Thyroid gland (tissue), 4 donors: Measurements from ENCODE around the gene HSPA12A. TPM values are rescaled to one million over a fixed set of nuclear protein-coding genes. Genes with fewer than 3 reads are reported as not detected.

Experiments
- DNase-seq, 2 donors: peaks; one replicate each; pipeline ENCODE4 v3.0.0-alpha.2; 2019
- H3K27ac ChIP-seq, 3 donors: fragments of 200-600 bp; sonication (generic); 1 replicate in 2 of 3; 2 replicates in 1 of 3; pipeline ENCODE4 v1.5.1; 2016 to 2019; ENCODE audit warnings: mild to moderate bottlenecking in 1 of 3, moderate library complexity in 1 of 3
- H3K27me3 ChIP-seq: fragments of 200-600 bp; sonication (generic); one replicate; pipeline ENCODE4 v1.5.1; 2019
- H3K36me3 ChIP-seq, 2 donors: fragments of 200-600 bp; sonication (generic); one replicate each; pipeline ENCODE4 v1.5.1; 2016 to 2019
- H3K4me1 ChIP-seq, 2 donors: fragments of 200-600 bp; sonication (generic); one replicate each; pipeline ENCODE4 v1.5.1; 2017 to 2019
- H3K4me3 ChIP-seq, 3 donors: fragments of 200-600 bp; sonication (generic); replicated peaks in 1 of 3; 1 replicate in 2 of 3; 2 replicates in 1 of 3; pipeline ENCODE4 v1.5.1; 2016; ENCODE audit warnings: mild to moderate bottlenecking in 1 of 3
- H3K9me3 ChIP-seq: fragments of 200-600 bp; sonication (generic); one replicate; pipeline ENCODE4 v1.5.1; 2017
- CTCF ChIP-seq, 6 experiments: fragments of 200-600 bp in 3 of 6; fragments of 450-650 bp in 3 of 6; sonication (generic) in 3 of 6; IDR thresholded peaks; one replicate each; pipeline ENCODE4 v1.5.1; 2016 to 2019; ENCODE audit warnings: antibody characterized with exemption in 6 of 6, mild to moderate bottlenecking in 2 of 6, inconsistent platforms in 1 of 6, moderate library complexity in 1 of 6
- POLR2A ChIP-seq, 2 donors: fragments of 450-650 bp; IDR thresholded peaks; one replicate each; pipeline ENCODE4 v1.6.1; 2017; ENCODE audit warnings: antibody characterized with exemption in 2 of 2, mild to moderate bottlenecking in 2 of 2, moderate library complexity in 1 of 2
- WGBS, 2 donors: methylation state at CpG; one replicate each; pipeline ENCODE4 v1.1.5; 2017; 5-methylcytosine and 5-hydroxymethylcytosine counted together
- intact Hi-C: fragments of 100-400 bp; cut with DNase I; formaldehyde crosslinking; loops from one replicate; pipeline ENCODE4 v1.15.1; 2023
- total RNA-seq, 4 donors: library from RNA; depleted of rRNA; stranded (reverse); fragments of >200 nt; gene quantifications; one replicate each; pipeline ENCODE4 v1.2.3, GENCODE V29; 2016

HSPA12A gene
- total RNA-seq, 4 donors from 2014 or later: 22.6 to 37.3 (median 34.6) TPM

GRCh38 chr10:116771101-116771958 is 29.0 kb upstream of the HSPA12A start:
- intact Hi-C loops: no loop called here
- no peaks in the 10 kb centered on the region for H3K36me3 ChIP-seq
- H3K27ac ChIP-seq: peak overlapping the region in 1 of 3 donors; percentile 28
- peak; percentile 31 to 35 for DNase-seq
- no peak for TF ChIP-seq POLR2A (IDR thresholded peaks at IDR 0.05)
- no peak for TF ChIP-seq CTCF (IDR thresholded peaks at IDR 0.05)
- H3K4me1 ChIP-seq: peaks cover 9 to 27% of the 10 kb centered on the region in 2 donors
- H3K4me3 ChIP-seq: no peak overlapping the region
- H3K9me3 ChIP-seq: no peaks in the 10 kb centered on the region
- WGBS, 2 donors: 62 to 66% methylated on average over 18 of the region's 18 CpGs
- H3K27me3 ChIP-seq: no peaks in the 10 kb centered on the region

- Histone ChIP-seq H3K27ac (no peak overlapping the region), H3K4me1 (peaks cover 9 to 27% of the 10 kb centered on the region in 2 donors), H3K36me3 (no peaks in the 10 kb centered on the region), H3K4me3 (no peak overlapping the region), H3K9me3 (no peaks in the 10 kb centered on the region), H3K27me3 (no peaks in the 10 kb centered on the region)
- intact Hi-C loops: no loop called here
- no peak for DNase-seq
- TF ChIP-seq POLR2A (IDR thresholded peaks at IDR 0.05): no peak
- TF ChIP-seq CTCF (IDR thresholded peaks at IDR 0.05): no peak
- 89 to 97% methylated on average over 10 of the region's 10 CpGs for WGBS, 2 donors
Measured at GRCh38 chr10:116770281-116770680, 27.9 kb upstream of the HSPA12A start.

- WGBS, 2 donors: 90 to 94% methylated on average over 8 of the region's 8 CpGs
Measured at GRCh38 chr10:116769791-116770190, 27.4 kb upstream of the HSPA12A start.

GRCh38 chr10:116769368-116769767 is 27.0 kb upstream of the HSPA12A start:
- WGBS, 2 donors: 73 to 86% methylated on average over 7 of the region's 7 CpGs
- DNase-seq: no peak
- no peak for TF ChIP-seq POLR2A (IDR thresholded peaks at IDR 0.05)
- TF ChIP-seq CTCF (IDR thresholded peaks at IDR 0.05): no peak
- no peak overlapping the region for H3K27ac ChIP-seq
- intact Hi-C loops: no loop called here
- peaks cover under 1 to 18% of the 10 kb centered on the region in 2 donors for H3K4me1 ChIP-seq
- H3K9me3 ChIP-seq: no peaks in the 10 kb centered on the region
- H3K27me3 ChIP-seq: no peaks in the 10 kb centered on the region
- no peaks in the 10 kb centered on the region for H3K36me3 ChIP-seq
- H3K4me3 ChIP-seq: no peak overlapping the region

More at GRCh38 chr10:116769791-116770190, 27.4 kb upstream of the HSPA12A start:
- H3K9me3 ChIP-seq: no peaks in the 10 kb centered on the region
- H3K27ac ChIP-seq: no peak overlapping the region
- H3K4me3 ChIP-seq: no peak overlapping the region
- intact Hi-C loops: no loop called here
- DNase-seq: no peak
- no peak for TF ChIP-seq CTCF (IDR thresholded peaks at IDR 0.05)
- TF ChIP-seq POLR2A (IDR thresholded peaks at IDR 0.05): no peak
- H3K4me1 ChIP-seq: peaks cover 5 to 23% of the 10 kb centered on the region in 2 donors
- H3K36me3 ChIP-seq: no peaks in the 10 kb centered on the region
- no peaks in the 10 kb centered on the region for H3K27me3 ChIP-seq

GRCh38 chr10:116768786-116769185 is 26.4 kb upstream of the HSPA12A start:
- no peak overlapping the region for H3K27ac ChIP-seq
- 75 to 80% methylated on average over 4 of the region's 4 CpGs for WGBS, 2 donors
- TF ChIP-seq CTCF (IDR thresholded peaks at IDR 0.05): no peak
- TF ChIP-seq POLR2A (IDR thresholded peaks at IDR 0.05): no peak
- no peaks in the 10 kb centered on the region for H3K9me3 ChIP-seq
- no peaks in the 10 kb centered on the region for H3K36me3 ChIP-seq
- H3K4me3 ChIP-seq: no peak overlapping the region
- peaks cover 0 to 17% of the 10 kb centered on the region in 2 donors for H3K4me1 ChIP-seq
- DNase-seq: no peak
- intact Hi-C loops: no loop called here
- no peaks in the 10 kb centered on the region for H3K27me3 ChIP-seq
